ENCODE data around the gene TMEM69. TPM values are rescaled to one million over a fixed set of nuclear protein-coding genes. Genes with fewer than 3 reads are reported as not detected.
A peak's percentile ranks its signal among the peaks of the same experiment; 100 is the strongest.

The TMEM69 gene
- total and polyA plus RNA-seq, 11 donors, result 18.7 to 38.5 (median 25.2) TPM

GRCh38 chr1:45684402-45684801 is 3.6 kb upstream of the TMEM69 start:
- peak overlapping the region in 9 of 12 donors; percentile 75 to 99 (median 92) for H3K4me3 ChIP-seq
- DNase-seq (no peak), ATAC-seq (no peak)
- H3K36me3 ChIP-seq, result peaks cover 0 to under 1% (median 0%) of the 10 kb centered on the region in 9 donors
- no peaks in the 10 kb centered on the region for H3K9me3 ChIP-seq
- H3K27ac ChIP-seq, result no peak overlapping the region
- 31 to 46% (median 38%) methylated on average over 2 of the region's 2 CpGs for WGBS, 4 donors
- no peaks in the 10 kb centered on the region for H3K27me3 ChIP-seq
- TF ChIP-seq POLR2A (IDR thresholded peaks at IDR 0.05), result no peak
- no peak for TF ChIP-seq CTCF (IDR thresholded peaks at IDR 0.05)
- peaks cover 9 to 71% (median 58%) of the 10 kb centered on the region in 12 donors for H3K4me1 ChIP-seq
- intact Hi-C loops (cut with DNase I), result loop anchor here in 5 of 10 donors (10.0 kb wide), 2 partner anchors 100 to 160 kb away; partner anchors contain the start of genes NASP (in 3 of the 5) and PRDX1 (in 2 of the 5)

- no peaks in the 10 kb centered on the region for H3K9me3 ChIP-seq
- WGBS, 4 donors, result 0 to 1% (median 1%) methylated on average over 13 of the region's 13 CpGs
- no peak for DNase-seq
- no peaks in the 10 kb centered on the region for H3K27me3 ChIP-seq
- H3K36me3 ChIP-seq, result peaks cover 0 to 11% (median 0%) of the 10 kb centered on the region in 9 donors
- peaks cover 9 to 65% (median 51%) of the 10 kb centered on the region in 12 donors for H3K4me1 ChIP-seq
- H3K4me3 ChIP-seq, result peak overlapping the region; percentile 75 to 99 (median 93)
- no peak for TF ChIP-seq CTCF (IDR thresholded peaks at IDR 0.05)
- TF ChIP-seq POLR2A (IDR thresholded peaks at IDR 0.05), result no peak
- intact Hi-C loops (cut with DNase I), result loop anchor here in 8 of 10 donors (2.0 to 10.0 kb wide), 10 partner anchors 38 to 447 kb away; partner anchors contain the start of genes NASP (in 6 of the 8), PRDX1 (in 3 of the 8), IPP (in 2 of the 8) and MAST2 (in 2 of the 8)
- no peak for ATAC-seq
- H3K27ac ChIP-seq, result peak overlapping the region; percentile 84 to 99 (median 95)
Measured at GRCh38 chr1:45685308-45686014, 2.5 kb upstream of the TMEM69 start.

GRCh38 chr1:45686015-45686287 is 2.0 kb upstream of the TMEM69 start:
- H3K4me3 ChIP-seq, result peak overlapping the region; percentile 75 to 99 (median 93)
- no peaks in the 10 kb centered on the region for H3K9me3 ChIP-seq
- DNase-seq, result peak; percentile 67 to 83 (median 72)
- peaks cover 0 to 16% (median 1%) of the 10 kb centered on the region in 9 donors for H3K36me3 ChIP-seq
- WGBS, 4 donors, result 0 to 1% (median 1%) methylated on average over 21 to 27 of the region's 27 CpGs
- intact Hi-C loops (cut with DNase I), result loop anchor here in 8 of 10 donors (2.0 to 10.0 kb wide), 10 partner anchors 39 to 447 kb away; partner anchors contain the start of genes NASP (in 6 of the 8), PRDX1 (in 3 of the 8), IPP (in 2 of the 8) and MAST2 (in 2 of the 8)
- H3K27ac ChIP-seq, result peak overlapping the region; percentile 84 to 99 (median 95)
- TF ChIP-seq POLR2A (IDR thresholded peaks at IDR 0.05), result no peak
- TF ChIP-seq CTCF (IDR thresholded peaks at IDR 0.05), result no peak
- no peaks in the 10 kb centered on the region for H3K27me3 ChIP-seq
- peaks cover 6 to 60% (median 46%) of the 10 kb centered on the region in 12 donors for H3K4me1 ChIP-seq
- peak in 2 of 4 donors; percentile 0 to 5 for ATAC-seq
